OCI-LY7 (cell line): ENCODE results near the gene CDC34. TPM values are rescaled to one million over a fixed set of nuclear protein-coding genes. Genes with fewer than 3 reads are reported as not detected.

ENCODE experiments used
- BruUV-seq: library from RNA; stranded (reverse); fragments of 400-500 nt; replicated peaks from 2 replicates; lab custom pipeline; 2021; lab: Mats Ljungman, UMichigan
- CTCF ChIA-PET: fragments of 300-600 bp; sonication (Branson Sonifier 250); formaldehyde crosslinking; loops from one replicate; lab custom pipeline; 2022; ENCODE audit warnings: antibody characterized with exemption; ENCODE audit not compliant: unreplicated experiment; lab: Charles Lee
- POLR2A ChIA-PET: fragments of 300-600 bp; sonication (Branson Sonifier 250); formaldehyde crosslinking; loops from one replicate; lab custom pipeline; 2022; ENCODE audit warnings: antibody characterized with exemption; lab: Charles Lee
- DNase-seq: peaks from one replicate; pipeline ENCODE4 v3.0.0-alpha.2; 2015; ENCODE audit warnings: low spot score
- H2AFZ ChIP-seq: fragments of 200-600 bp; sonication (generic), shearing (Covaris generic); 2 replicates; pipeline ENCODE4 v1.6.1; 2014; ENCODE audit warnings: mild to moderate bottlenecking, antibody characterized with exemption, low read length, moderate library complexity
- H3K27ac ChIP-seq: fragments of 200-600 bp; sonication (generic); 2 replicates; pipeline ENCODE4 v1.5.1; 2014; ENCODE audit warnings: mixed run types, low read depth, mild to moderate bottlenecking, moderate library complexity, low read length, inconsistent platforms; ENCODE audit not compliant: poor library complexity, severe bottlenecking
- H3K36me3 ChIP-seq: fragments of 200-600 bp; sonication (generic); 2 replicates; pipeline ENCODE4 v1.6.1; 2014; ENCODE audit warnings: mild to moderate bottlenecking, antibody characterized with exemption, low read length, moderate library complexity, mixed read lengths; ENCODE audit not compliant: insufficient read depth
- H3K4me1 ChIP-seq: fragments of 200-600 bp; sonication (generic); 2 replicates; pipeline ENCODE4 v1.5.1; 2014; ENCODE audit warnings: mild to moderate bottlenecking, low read length; ENCODE audit not compliant: insufficient read depth, poor library complexity, severe bottlenecking
- H3K4me2 ChIP-seq: fragments of 200-600 bp; sonication (generic); 2 replicates; pipeline ENCODE4 v1.6.1; 2014; ENCODE audit warnings: mild to moderate bottlenecking, low read length
- H3K4me3 ChIP-seq: fragments of 200-600 bp; sonication (generic); 2 replicates; pipeline ENCODE4 v1.5.1; 2014; ENCODE audit warnings: mild to moderate bottlenecking, low read depth, low read length; ENCODE audit not compliant: poor library complexity, severe bottlenecking
- H3K79me2 ChIP-seq: fragments of 200-600 bp; sonication (generic); 2 replicates; pipeline ENCODE4 v1.6.1; 2016; ENCODE audit warnings: low read depth, mild to moderate bottlenecking, low read length, moderate library complexity, mixed read lengths; ENCODE audit not compliant: insufficient read depth
- H3K9me2 ChIP-seq: fragments of 200-600 bp; sonication (generic); 2 replicates; pipeline ENCODE4 v1.6.1; 2016; ENCODE audit warnings: mild to moderate bottlenecking, low read length, mixed read lengths; ENCODE audit not compliant: insufficient read depth
- H3K9me3 ChIP-seq: fragments of 200-600 bp; sonication (generic); 2 replicates; pipeline ENCODE4 v1.6.1; 2014; ENCODE audit warnings: mild to moderate bottlenecking, mixed run types, low read length, mixed read lengths
- H4K20me1 ChIP-seq: fragments of 200-600 bp; sonication (generic); 2 replicates; pipeline ENCODE4 v1.6.1; 2014; ENCODE audit warnings: mild to moderate bottlenecking, antibody characterized with exemption, low read length, moderate library complexity, mixed read lengths; ENCODE audit not compliant: insufficient read depth
- EZH2phosphoT487 ChIP-seq: fragments of 200-600 bp; sonication (generic); IDR thresholded peaks from 2 replicates; pipeline ENCODE4 v1.6.1; 2018; ENCODE audit warnings: low read depth, borderline replicate concordance, mild to moderate bottlenecking, mixed run types, antibody characterized with exemption, low read length, moderate library complexity, mixed read lengths
- intact Hi-C: fragments of 100-400 bp; cut with micrococcal nuclease; formaldehyde crosslinking; loops from one replicate; pipeline ENCODE4 v1.10.0; 2022; ENCODE audit not compliant: unreplicated experiment
- total RNA-seq, 2 experiments: library from RNA; depleted of rRNA in 1 of 2; stranded (reverse); fragments of >200 nt in 1 of 2; shearing (Covaris generic) in 1 of 2; gene quantifications; 2 replicates each; pipeline ENCODE4 v1.2.3, GENCODE V29; 2014 to 2022
- TF ChIP-seq, protein P1 (sequence below): fragments of 200-600 bp; sonication (generic); conservative IDR thresholded peaks from 2 replicates; pipeline ENCODE4 v1.5.1; 2014; ENCODE audit warnings: mild to moderate bottlenecking, antibody characterized with exemption, low read length, moderate library complexity, mixed read lengths

Gene CDC34
- total RNA-seq, 2 experiments from 2014 or later = 58.2 to 77.2 TPM

DNA sequence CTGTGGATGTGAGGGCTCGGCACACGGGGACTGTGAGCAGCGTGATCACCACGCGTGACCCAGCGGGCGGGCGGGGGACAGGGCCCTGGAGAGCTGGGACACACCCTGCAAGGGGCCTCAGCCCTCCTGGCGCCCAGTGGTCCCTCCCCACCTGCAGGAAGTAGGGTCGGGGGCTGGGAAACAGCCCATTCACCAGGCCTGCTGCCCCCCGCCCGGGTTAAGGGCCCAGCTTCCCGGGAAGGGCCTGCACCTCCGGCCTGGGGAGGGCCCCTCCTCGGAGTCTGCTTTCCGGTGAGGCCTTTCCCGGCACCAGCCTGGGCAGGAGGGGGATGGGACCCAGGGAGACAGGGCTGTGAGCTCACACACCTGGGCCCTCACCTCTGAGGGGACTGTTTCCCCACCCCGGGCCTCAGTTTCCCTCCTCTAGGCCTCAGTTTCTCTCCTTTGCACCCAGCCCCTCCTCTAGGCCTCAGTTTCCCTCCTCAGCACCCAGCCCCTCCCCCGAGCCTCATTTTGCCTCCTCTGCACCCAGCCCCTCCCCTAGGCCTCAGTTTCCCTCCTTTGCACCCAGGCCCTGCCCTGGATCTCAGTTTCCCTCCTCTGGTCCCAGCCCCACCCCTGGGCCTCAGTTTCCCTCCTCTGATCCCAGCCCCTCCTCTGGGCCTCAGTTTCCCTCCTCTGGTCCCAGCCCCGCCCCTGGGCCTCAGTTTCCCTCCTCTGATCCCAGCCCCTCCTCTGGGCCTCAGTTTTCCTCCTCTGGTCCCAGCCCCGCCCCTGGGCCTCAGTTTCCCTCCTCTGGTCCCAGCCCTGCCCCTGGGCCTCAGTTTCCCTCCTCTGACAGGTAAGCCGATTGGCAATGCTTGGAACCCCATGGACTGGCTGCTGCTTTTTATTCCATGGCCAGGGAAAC lies 37.1 kb upstream of the CDC34 start:
- no TSS peak for BruUV-seq
- CTCF ChIA-PET = no interaction called here
- no peaks in the 10 kb centered on the region for H3K36me3 ChIP-seq

DNA sequence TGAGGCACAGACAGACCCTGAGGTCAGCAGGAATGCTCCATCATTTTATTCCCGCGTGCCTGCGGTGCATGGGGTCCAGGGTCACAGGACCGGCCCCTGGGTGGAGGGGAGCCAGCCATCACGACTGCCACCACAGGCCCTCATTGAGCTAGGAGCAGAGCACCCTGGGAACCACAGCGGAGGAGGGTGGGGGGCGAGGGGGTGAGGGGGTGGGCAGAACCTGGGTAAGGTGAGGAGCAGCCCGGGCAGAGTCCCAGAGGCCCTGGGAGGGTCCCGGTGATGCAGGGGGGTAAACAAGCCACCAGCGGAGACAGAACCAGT lies 36.5 kb upstream of the CDC34 start:
- Histone ChIP-seq H3K4me3 (no peak overlapping the region), H3K27ac (no peak overlapping the region), H2AFZ (no peak overlapping the region), H3K36me3 (no peaks in the 10 kb centered on the region), H3K9me2 (no peaks in the 10 kb centered on the region), H3K9me3 (no peaks in the 10 kb centered on the region; the same call in 1 of the 2 replicates), H3K4me2 (no peak overlapping the region), H4K20me1 (no peaks in the 10 kb centered on the region), H3K4me1 (no peaks in the 10 kb centered on the region), H3K79me2 (no peaks in the 10 kb centered on the region)
- no peak for TF ChIP-seq EZH2phosphoT487
- intact Hi-C loops = no loop called here
- no peak for DNase-seq
- CTCF ChIA-PET = no interaction called here
- POLR2A ChIA-PET = no interaction called here
- no TSS peak for BruUV-seq

More for the DNA sequence above, 37.1 kb upstream of the CDC34 start:
- Histone ChIP-seq H3K4me2 (no peak overlapping the region), H4K20me1 (no peaks in the 10 kb centered on the region), H3K4me1 (peaks cover 4% of the 10 kb centered on the region), H3K9me3 (no peaks in the 10 kb centered on the region; the same call in 1 of the 2 replicates), H3K79me2 (no peaks in the 10 kb centered on the region), H3K9me2 (no peaks in the 10 kb centered on the region), H3K27ac (no peak overlapping the region), H2AFZ (no peak overlapping the region), H3K4me3 (no peak overlapping the region)
- intact Hi-C loops = no loop called here
- DNase-seq = no peak
- no peak for TF ChIP-seq EZH2phosphoT487
- TF ChIP-seq, protein P1, sequence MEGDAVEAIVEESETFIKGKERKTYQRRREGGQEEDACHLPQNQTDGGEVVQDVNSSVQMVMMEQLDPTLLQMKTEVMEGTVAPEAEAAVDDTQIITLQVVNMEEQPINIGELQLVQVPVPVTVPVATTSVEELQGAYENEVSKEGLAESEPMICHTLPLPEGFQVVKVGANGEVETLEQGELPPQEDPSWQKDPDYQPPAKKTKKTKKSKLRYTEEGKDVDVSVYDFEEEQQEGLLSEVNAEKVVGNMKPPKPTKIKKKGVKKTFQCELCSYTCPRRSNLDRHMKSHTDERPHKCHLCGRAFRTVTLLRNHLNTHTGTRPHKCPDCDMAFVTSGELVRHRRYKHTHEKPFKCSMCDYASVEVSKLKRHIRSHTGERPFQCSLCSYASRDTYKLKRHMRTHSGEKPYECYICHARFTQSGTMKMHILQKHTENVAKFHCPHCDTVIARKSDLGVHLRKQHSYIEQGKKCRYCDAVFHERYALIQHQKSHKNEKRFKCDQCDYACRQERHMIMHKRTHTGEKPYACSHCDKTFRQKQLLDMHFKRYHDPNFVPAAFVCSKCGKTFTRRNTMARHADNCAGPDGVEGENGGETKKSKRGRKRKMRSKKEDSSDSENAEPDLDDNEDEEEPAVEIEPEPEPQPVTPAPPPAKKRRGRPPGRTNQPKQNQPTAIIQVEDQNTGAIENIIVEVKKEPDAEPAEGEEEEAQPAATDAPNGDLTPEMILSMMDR = no peak
- POLR2A ChIA-PET = no interaction called here

DNA sequence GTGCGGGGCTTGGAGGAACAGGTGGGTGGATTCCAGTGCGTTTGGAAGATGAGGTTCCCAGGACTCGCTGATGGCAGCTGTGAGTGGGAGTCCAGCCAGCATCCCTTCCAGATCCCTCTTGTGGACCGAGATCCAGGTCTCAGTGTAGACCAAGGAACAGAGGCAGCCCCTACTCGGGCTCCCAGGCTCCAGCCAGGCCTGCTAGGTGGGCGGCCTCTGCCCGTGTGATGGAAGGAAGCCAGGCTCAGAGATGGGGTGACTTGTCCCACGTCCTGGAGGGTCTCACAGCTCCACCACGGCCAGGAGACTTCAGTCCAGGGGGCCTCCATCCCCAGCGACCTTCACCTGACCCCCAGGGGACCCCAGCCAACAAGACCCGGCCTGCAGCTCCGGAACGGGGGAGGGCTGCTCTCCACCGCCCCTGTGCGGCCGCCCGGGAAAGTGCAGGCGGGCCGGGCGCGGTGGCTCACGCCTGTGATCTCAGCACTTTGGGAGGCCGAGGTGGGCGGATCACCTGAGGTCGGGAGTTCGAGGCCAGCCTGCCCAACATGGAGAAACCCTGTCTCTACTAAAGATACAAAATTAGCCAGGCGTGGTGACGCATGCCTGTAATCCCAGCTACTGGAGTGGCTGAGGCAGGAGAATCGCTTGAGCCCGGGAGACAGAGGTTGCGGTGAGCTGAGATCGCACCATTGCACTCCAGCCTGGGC lies 36.0 kb upstream of the CDC34 start:
- Histone ChIP-seq H2AFZ (no peak overlapping the region), H3K4me3 (no peak overlapping the region), H3K4me2 (no peak overlapping the region), H3K4me1 (no peaks in the 10 kb centered on the region), H3K79me2 (no peaks in the 10 kb centered on the region), H3K9me2 (no peaks in the 10 kb centered on the region), H4K20me1 (no peaks in the 10 kb centered on the region), H3K27ac (no peak overlapping the region), H3K9me3 (no peaks in the 10 kb centered on the region; the same call in 1 of the 2 replicates), H3K36me3 (no peaks in the 10 kb centered on the region)
- DNase-seq = no peak
- ChIA-PET POLR2A (no interaction called here), CTCF (no interaction called here)
- intact Hi-C loops = no loop called here
- BruUV-seq = no TSS peak
- TF ChIP-seq, protein P1 = peak; percentile 74
- no peak for TF ChIP-seq EZH2phosphoT487
